ENCODE results near the gene REG1B. TPM values are rescaled to one million over a fixed set of nuclear protein-coding genes. Genes with fewer than 3 reads are reported as not detected.
"Not testable (repeated sequence)": the region's sequence is repeated elsewhere in the genome, so short reads cannot be mapped to it uniquely, and the experiment has no call there.

REG1B gene
- total RNA-seq, 1 experiment from 2014 or later, result not detected

GRCh38 chr2:79053486-79053885 lies 34.3 kb downstream of the REG1B start:
- H3K4me1 Mint-ChIP-seq; H3T11ph ChIP-seq (ENCODE audit: low read length); H2AK5ac ChIP-seq (ENCODE audit: insufficient read length, low read length); H4K91ac ChIP-seq (ENCODE audit: insufficient read length, low read depth, low read length); H3K79me2 ChIP-seq (ENCODE audit: insufficient read depth, low read length); DNase-seq; H3K4me2 ChIP-seq (ENCODE audit: insufficient read depth, insufficient read length, low read length); H3K18ac ChIP-seq (ENCODE audit: insufficient read length, low read depth, low read length); H4K8ac ChIP-seq (replicated peaks; ENCODE audit: insufficient read length, low read depth, low read length); H4K5ac ChIP-seq (ENCODE audit: insufficient read length, low read depth, low read length); H2AFZ ChIP-seq (ENCODE audit: low read length); H3K4me1 ChIP-seq (ENCODE audit: insufficient read depth, low read length); H3K79me1 ChIP-seq (ENCODE audit: insufficient read depth, low read depth, low read length, poor library complexity, severe bottlenecking); H3K14ac ChIP-seq (ENCODE audit: insufficient read depth, low read length); H3K4me3 Mint-ChIP-seq; H3K56ac ChIP-seq (ENCODE audit: insufficient read length, low read depth, low read length); H2BK20ac ChIP-seq (ENCODE audit: low read depth, low read length, poor library complexity, severe bottlenecking); H3K23me2 ChIP-seq (ENCODE audit: insufficient read length, low read depth, low read length, poor library complexity, severe bottlenecking); H3K23ac ChIP-seq (ENCODE audit: insufficient read length, low read depth, low read length); H3K4ac ChIP-seq (ENCODE audit: low read depth, low read length); H4K20me1 ChIP-seq (ENCODE audit: control insufficient read depth, insufficient read depth, insufficient read length); H3K9ac ChIP-seq (ENCODE audit: extremely low read depth, insufficient read length, low read length); H2BK120ac ChIP-seq (ENCODE audit: low read depth, low read length, poor library complexity, severe bottlenecking); H3K9me3 ChIP-seq (ENCODE audit: control insufficient read depth, low read depth, low read length); H3K27ac Mint-ChIP-seq; H3K27ac ChIP-seq (ENCODE audit: insufficient read length, low read depth, low read length); H2BK12ac ChIP-seq (ENCODE audit: insufficient read length, low read depth, low read length); H3K27me3 ChIP-seq (ENCODE audit: insufficient read depth, low read length); H2BK15ac ChIP-seq (ENCODE audit: low read depth, low read length); H2BK5ac ChIP-seq (ENCODE audit: insufficient read length, low read length); H3K27me3 Mint-ChIP-seq (ENCODE audit: low read depth): not testable (repeated sequence)
- no CpG with 5 or more reads among the region's 5 CpGs for WGBS (ENCODE audit: extremely low coverage, insufficient read length, low lambda C conversion rate)
- peaks cover 0 to 15% (median 2%) of the 10 kb centered on the region in 3 experiments; a peak in 4 of 7 replicates for H3K36me3 Mint-ChIP-seq (ENCODE audit: insufficient read depth in 1 of 3, low read depth in 3 of 3)
- H3K9me3 Mint-ChIP-seq, result peaks cover 12 to 20% of the 10 kb centered on the region in 2 experiments

Measured in H9 (cell line).